Activated naive CD4-positive, alpha-beta T cell treated with anti-CD3 and anti-CD28 coated beads, Interleukin-2, amount 10 ng/mL, durations not matched to agents 7 days and 5 days (primary cell): ENCODE data around the gene AMPH.
"Not testable (repeated sequence)": the region's sequence is repeated elsewhere in the genome, so short reads cannot be mapped to it uniquely, and the experiment has no call there.

Experiments
- CTCF ChIA-PET: fragments of 350-600 bp; sonication (Branson Sonifier 250); formaldehyde crosslinking; loops from one replicate; lab custom pipeline; 2021; ENCODE audit warnings: antibody characterized with exemption; lab: Charles Lee
- DNase-seq: peaks from one replicate; pipeline ENCODE4 v3.0.0-alpha.2; 2020
- H3K27ac Mint-ChIP-seq: one replicate; pipeline ENCODE4 v1.8.0; 2021; ENCODE audit warnings: mild to moderate bottlenecking, moderate library complexity, mixed read lengths
- H3K27me3 Mint-ChIP-seq: one replicate; pipeline ENCODE4 v1.8.0; 2021; ENCODE audit warnings: mild to moderate bottlenecking, mixed read lengths
- H3K36me3 Mint-ChIP-seq: one replicate; pipeline ENCODE4 v1.8.0; 2021; ENCODE audit warnings: mixed read lengths
- H3K4me1 Mint-ChIP-seq: one replicate; pipeline ENCODE4 v1.8.0; 2021; ENCODE audit warnings: mixed read lengths
- H3K4me3 Mint-ChIP-seq: one replicate; pipeline ENCODE4 v1.8.0; 2021; ENCODE audit warnings: mild to moderate bottlenecking, moderate library complexity, mixed read lengths
- H3K9me3 Mint-ChIP-seq: one replicate; pipeline ENCODE4 v1.8.0; 2021; ENCODE audit warnings: mixed read lengths

AMPH gene

GRCh38 chr7:38398725-38399321 is 232.3 kb downstream of the AMPH start:
- Mint-ChIP-seq H3K9me3 (no peaks in the 10 kb centered on the region), H3K36me3 (no peaks in the 10 kb centered on the region), H3K27ac (no peak overlapping the region), H3K4me1 (peaks cover 4% of the 10 kb centered on the region), H3K27me3 (peaks cover 15% of the 10 kb centered on the region), H3K4me3 (no peak overlapping the region)
- peak; percentile 66 for DNase-seq
- CTCF ChIA-PET: interaction anchor here (0.6 to 2.0 kb wide), 24 partner anchors 8 to 1052 kb away, joined by 3 to 31 read pairs (median 4); partner anchors contain the start of gene AMPH

GRCh38 chr7:38396852-38397251 is 234.3 kb downstream of the AMPH start:
- Mint-ChIP-seq H3K4me3 (no peak overlapping the region), H3K36me3 (no peaks in the 10 kb centered on the region), H3K27me3 (peaks cover 3% of the 10 kb centered on the region), H3K4me1 (peaks cover 4% of the 10 kb centered on the region), H3K9me3 (no peaks in the 10 kb centered on the region), H3K27ac (no peak overlapping the region)
- DNase-seq: no peak
- CTCF ChIA-PET: interaction anchor here (0.7 to 2.1 kb wide), 3 partner anchors 12 to 263 kb away, joined by 3 to 11 read pairs (median 3); no protein-coding TSS in a partner anchor

GRCh38 chr7:38395921-38396552 is 235.1 kb downstream of the AMPH start:
- CTCF ChIA-PET: interaction anchor here (1.0 to 2.1 kb wide), 3 partner anchors 12 to 264 kb away, joined by 3 to 11 read pairs (median 4); no protein-coding TSS in a partner anchor
- H3K27me3 Mint-ChIP-seq, DNase-seq, H3K36me3 Mint-ChIP-seq, H3K9me3 Mint-ChIP-seq, H3K27ac Mint-ChIP-seq, H3K4me3 Mint-ChIP-seq, H3K4me1 Mint-ChIP-seq: not testable (repeated sequence)

GRCh38 chr7:38394660-38395059 is 236.5 kb downstream of the AMPH start:
- H3K27me3 Mint-ChIP-seq: peaks cover 3% of the 10 kb centered on the region
- CTCF ChIA-PET: interaction anchor here (1.0 to 1.8 kb wide), 2 partner anchors 25 to 265 kb away, joined by 3 to 4 read pairs; no protein-coding TSS in a partner anchor
- H3K4me3 Mint-ChIP-seq: no peak overlapping the region
- no peak overlapping the region for H3K27ac Mint-ChIP-seq
- peaks cover 4% of the 10 kb centered on the region for H3K4me1 Mint-ChIP-seq
- DNase-seq: no peak
- H3K36me3 Mint-ChIP-seq: no peaks in the 10 kb centered on the region
- no peaks in the 10 kb centered on the region for H3K9me3 Mint-ChIP-seq

- H3K9me3 Mint-ChIP-seq: no peaks in the 10 kb centered on the region
- no peak for DNase-seq
- H3K27ac Mint-ChIP-seq: no peak overlapping the region
- H3K27me3 Mint-ChIP-seq: peaks cover 3% of the 10 kb centered on the region
- H3K36me3 Mint-ChIP-seq: no peaks in the 10 kb centered on the region
- CTCF ChIA-PET: interaction anchor here (1.0 to 1.8 kb wide), 3 partner anchors 24 to 266 kb away, joined by 3 to 4 read pairs (median 3); no protein-coding TSS in a partner anchor
- peaks cover 4% of the 10 kb centered on the region for H3K4me1 Mint-ChIP-seq
- no peak overlapping the region for H3K4me3 Mint-ChIP-seq
Observed at GRCh38 chr7:38393874-38394273, 237.3 kb downstream of the AMPH start.

GRCh38 chr7:38391751-38392150 is 239.4 kb downstream of the AMPH start:
- Mint-ChIP-seq H3K4me3 (no peak overlapping the region), H3K36me3 (no peaks in the 10 kb centered on the region), H3K27ac (no peak overlapping the region), H3K27me3 (peaks cover 3% of the 10 kb centered on the region), H3K9me3 (no peaks in the 10 kb centered on the region), H3K4me1 (no peaks in the 10 kb centered on the region)
- CTCF ChIA-PET: no interaction called here
- DNase-seq: no peak

- Mint-ChIP-seq H3K27me3 (no peaks in the 10 kb centered on the region), H3K9me3 (no peaks in the 10 kb centered on the region), H3K4me3 (no peak overlapping the region), H3K36me3 (peaks cover 4% of the 10 kb centered on the region), H3K27ac (no peak overlapping the region), H3K4me1 (no peaks in the 10 kb centered on the region)
- CTCF ChIA-PET: interaction anchor here (0.7 to 2.6 kb wide), 5 partner anchors 10 to 277 kb away, joined by 3 to 9 read pairs (median 3); no protein-coding TSS in a partner anchor
- DNase-seq: no peak
Observed at GRCh38 chr7:38385682-38386081, 245.5 kb downstream of the AMPH start.

GRCh38 chr7:38383281-38383680 is 247.9 kb downstream of the AMPH start:
- no peaks in the 10 kb centered on the region for H3K9me3 Mint-ChIP-seq
- no peaks in the 10 kb centered on the region for H3K4me1 Mint-ChIP-seq
- DNase-seq: no peak
- no peak overlapping the region for H3K4me3 Mint-ChIP-seq
- peaks cover 17% of the 10 kb centered on the region for H3K36me3 Mint-ChIP-seq
- H3K27ac Mint-ChIP-seq: no peak overlapping the region
- CTCF ChIA-PET: interaction anchor here (0.7 to 2.3 kb wide), 3 partner anchors 13 to 15 kb away, joined by 3 to 9 read pairs (median 4); no protein-coding TSS in a partner anchor
- H3K27me3 Mint-ChIP-seq: no peaks in the 10 kb centered on the region

- H3K27me3 Mint-ChIP-seq: no peaks in the 10 kb centered on the region
- no peaks in the 10 kb centered on the region for H3K9me3 Mint-ChIP-seq
- DNase-seq: no peak
- H3K27ac Mint-ChIP-seq: no peak overlapping the region
- H3K36me3 Mint-ChIP-seq: peaks cover 17% of the 10 kb centered on the region
- no peaks in the 10 kb centered on the region for H3K4me1 Mint-ChIP-seq
- no peak overlapping the region for H3K4me3 Mint-ChIP-seq
- CTCF ChIA-PET: interaction anchor here (2.3 kb wide), 1 partner anchor 12 kb away, joined by 9 read pairs; no protein-coding TSS in a partner anchor
Observed at GRCh38 chr7:38382684-38383083, 248.5 kb downstream of the AMPH start.

GRCh38 chr7:38375453-38375852 is 255.7 kb downstream of the AMPH start:
- Mint-ChIP-seq H3K4me3 (no peak overlapping the region), H3K9me3 (no peaks in the 10 kb centered on the region), H3K27me3 (no peaks in the 10 kb centered on the region), H3K27ac (no peak overlapping the region), H3K4me1 (peaks cover 2% of the 10 kb centered on the region), H3K36me3 (peaks cover 17% of the 10 kb centered on the region)
- CTCF ChIA-PET: interaction anchor here (0.6 to 4.3 kb wide), 10 partner anchors 9 to 278 kb away, joined by 3 to 48 read pairs (median 4); no protein-coding TSS in a partner anchor
- no peak for DNase-seq

- H3K27ac Mint-ChIP-seq: no peak overlapping the region
- no peak overlapping the region for H3K4me3 Mint-ChIP-seq
Observed at GRCh38 chr7:38374507-38374906, 256.7 kb downstream of the AMPH start.

GRCh38 chr7:38373155-38373554 is 258.0 kb downstream of the AMPH start:
- H3K9me3 Mint-ChIP-seq: no peaks in the 10 kb centered on the region
- H3K4me3 Mint-ChIP-seq: no peak overlapping the region
- peaks cover 5% of the 10 kb centered on the region for H3K36me3 Mint-ChIP-seq
- H3K27me3 Mint-ChIP-seq: no peaks in the 10 kb centered on the region
- peaks cover 21% of the 10 kb centered on the region for H3K4me1 Mint-ChIP-seq
- DNase-seq: no peak
- CTCF ChIA-PET: interaction anchor here (1.4 to 4.3 kb wide), 5 partner anchors 10 to 471 kb away, joined by 4 to 48 read pairs (median 24); no protein-coding TSS in a partner anchor
- H3K27ac Mint-ChIP-seq: no peak overlapping the region

More at GRCh38 chr7:38374507-38374906, 256.7 kb downstream of the AMPH start:
- no peaks in the 10 kb centered on the region for H3K9me3 Mint-ChIP-seq
- CTCF ChIA-PET: interaction anchor here (0.7 to 4.3 kb wide), 20 partner anchors 8 to 680 kb away, joined by 3 to 48 read pairs (median 4); no protein-coding TSS in a partner anchor
- DNase-seq: peak; percentile 68
- H3K36me3 Mint-ChIP-seq: peaks cover 13% of the 10 kb centered on the region
- H3K27me3 Mint-ChIP-seq: no peaks in the 10 kb centered on the region
- H3K4me1 Mint-ChIP-seq: peaks cover 11% of the 10 kb centered on the region

GRCh38 chr7:38372290-38372689 is 258.9 kb downstream of the AMPH start:
- Mint-ChIP-seq H3K27ac (no peak overlapping the region), H3K36me3 (peaks cover 3% of the 10 kb centered on the region), H3K4me3 (no peak overlapping the region), H3K4me1 (peaks cover 30% of the 10 kb centered on the region), H3K27me3 (no peaks in the 10 kb centered on the region), H3K9me3 (no peaks in the 10 kb centered on the region)
- CTCF ChIA-PET: interaction anchor here (3.7 to 4.3 kb wide), 3 partner anchors 36 to 264 kb away, joined by 24 to 48 read pairs (median 46); no protein-coding TSS in a partner anchor
- no peak for DNase-seq
